ENCODE measurements around the gene SAMD11.
A peak's percentile ranks its signal among the peaks of the same experiment; 100 is the strongest.
"Not testable (repeated sequence)": the region's sequence is repeated elsewhere in the genome, so short reads cannot be mapped to it uniquely, and the experiment has no call there.

SAMD11 gene

GRCh38 chr1:964691-965525, 41.2 kb downstream of the SAMD11 start:
- DNase-seq: no peak

GRCh38 chr1:965526-966134, 41.9 kb downstream of the SAMD11 start:
- no peak for DNase-seq

- no peak for DNase-seq
Measured at GRCh38 chr1:966135-966703, 42.5 kb downstream of the SAMD11 start, which contains the start of gene PLEKHN1. Gene PLEKHN1 (plus strand): TSS chr1:966482. CDS start chr1:966532, 50 bp downstream.

- peak; percentile 79 for DNase-seq
Measured at GRCh38 chr1:966704-967300, 43.1 kb downstream of the SAMD11 start.

- no peak for DNase-seq
Measured at GRCh38 chr1:967466-968343, 44.0 kb downstream of the SAMD11 start.

GRCh38 chr1:969260-969855, 45.6 kb downstream of the SAMD11 start:
- no peak for DNase-seq

- no peak for DNase-seq
Measured at GRCh38 chr1:970242-970972, 46.7 kb downstream of the SAMD11 start.

- no peak for DNase-seq
Measured at GRCh38 chr1:970973-971730, 47.4 kb downstream of the SAMD11 start.

GRCh38 chr1:971751-972506, 48.2 kb downstream of the SAMD11 start:
- DNase-seq: no peak

GRCh38 chr1:972726-973458, 49.2 kb downstream of the SAMD11 start:
- no peak for DNase-seq

GRCh38 chr1:973459-974292, 50.0 kb downstream of the SAMD11 start:
- DNase-seq: no peak

- DNase-seq: no peak
Measured at GRCh38 chr1:974293-974640, 50.5 kb downstream of the SAMD11 start.

GRCh38 chr1:974687-975328, 51.1 kb downstream of the SAMD11 start:
- DNase-seq: no peak

GRCh38 chr1:975365-975764, 51.6 kb downstream of the SAMD11 start:
- no peak for DNase-seq

GRCh38 chr1:975896-976683, 52.4 kb downstream of the SAMD11 start:
- peak; percentile 73 for DNase-seq

GRCh38 chr1:976791-977190, 53.1 kb downstream of the SAMD11 start:
- not testable (repeated sequence) for DNase-seq
